Right lobe of liver (tissue), 4 donors: ENCODE data around the gene BLOC1S5.

Experiments
- POLR2A ChIP-seq: fragments of 450-650 bp; IDR thresholded peaks from one replicate; pipeline ENCODE4 v1.6.1; 2017; ENCODE audit warnings: antibody characterized with exemption, mild to moderate bottlenecking
- TF ChIP-seq, protein P1 (sequence below), 4 donors: fragments of 200-600 bp in 3 of 4; fragments of 450-650 bp in 1 of 4; IDR thresholded peaks; one replicate each; pipeline versions ENCODE4 v1.5.1 to v1.8.0; 2016 to 2022; ENCODE audit warnings: antibody characterized with exemption in 4 of 4, mild to moderate bottlenecking in 2 of 4
- donor health status: DM: no; HTN: no; CAD: no.
- donor health status: DM: no; HTN: no; CAD: no.
- donor health status: DM: no; HTN: yes; CAD: no.

DNA sequence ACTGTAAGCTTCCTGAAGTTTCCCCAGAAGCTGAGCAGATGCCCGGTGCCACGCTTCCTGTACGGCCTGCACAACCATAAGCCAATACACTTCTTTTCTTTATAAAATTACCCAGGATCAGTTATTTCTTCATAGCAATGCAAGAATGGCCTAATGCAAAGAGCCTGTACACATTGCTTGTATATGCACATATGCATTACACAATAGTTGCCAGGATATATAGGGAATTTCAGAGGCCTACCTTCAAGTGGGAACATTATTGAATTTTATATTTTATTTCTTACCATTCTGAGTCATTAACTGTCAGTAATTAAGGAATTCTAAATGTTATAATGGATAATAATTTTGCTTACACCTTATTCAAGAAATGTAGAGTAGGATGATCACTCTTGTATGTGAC, 93.6 kb downstream of the BLOC1S5 start:
- no peak for TF ChIP-seq POLR2A
- TF ChIP-seq, protein P1, sequence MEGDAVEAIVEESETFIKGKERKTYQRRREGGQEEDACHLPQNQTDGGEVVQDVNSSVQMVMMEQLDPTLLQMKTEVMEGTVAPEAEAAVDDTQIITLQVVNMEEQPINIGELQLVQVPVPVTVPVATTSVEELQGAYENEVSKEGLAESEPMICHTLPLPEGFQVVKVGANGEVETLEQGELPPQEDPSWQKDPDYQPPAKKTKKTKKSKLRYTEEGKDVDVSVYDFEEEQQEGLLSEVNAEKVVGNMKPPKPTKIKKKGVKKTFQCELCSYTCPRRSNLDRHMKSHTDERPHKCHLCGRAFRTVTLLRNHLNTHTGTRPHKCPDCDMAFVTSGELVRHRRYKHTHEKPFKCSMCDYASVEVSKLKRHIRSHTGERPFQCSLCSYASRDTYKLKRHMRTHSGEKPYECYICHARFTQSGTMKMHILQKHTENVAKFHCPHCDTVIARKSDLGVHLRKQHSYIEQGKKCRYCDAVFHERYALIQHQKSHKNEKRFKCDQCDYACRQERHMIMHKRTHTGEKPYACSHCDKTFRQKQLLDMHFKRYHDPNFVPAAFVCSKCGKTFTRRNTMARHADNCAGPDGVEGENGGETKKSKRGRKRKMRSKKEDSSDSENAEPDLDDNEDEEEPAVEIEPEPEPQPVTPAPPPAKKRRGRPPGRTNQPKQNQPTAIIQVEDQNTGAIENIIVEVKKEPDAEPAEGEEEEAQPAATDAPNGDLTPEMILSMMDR (IDR thresholded peaks at IDR 0.05) = no peak
